Measurements from ENCODE around the gene DYNLT1. TPM values are rescaled to one million over a fixed set of nuclear protein-coding genes. Genes with fewer than 3 reads are reported as not detected.

The DYNLT1 gene
- total RNA-seq, 1 experiment from 2014 or later = 105 TPM

DNA sequence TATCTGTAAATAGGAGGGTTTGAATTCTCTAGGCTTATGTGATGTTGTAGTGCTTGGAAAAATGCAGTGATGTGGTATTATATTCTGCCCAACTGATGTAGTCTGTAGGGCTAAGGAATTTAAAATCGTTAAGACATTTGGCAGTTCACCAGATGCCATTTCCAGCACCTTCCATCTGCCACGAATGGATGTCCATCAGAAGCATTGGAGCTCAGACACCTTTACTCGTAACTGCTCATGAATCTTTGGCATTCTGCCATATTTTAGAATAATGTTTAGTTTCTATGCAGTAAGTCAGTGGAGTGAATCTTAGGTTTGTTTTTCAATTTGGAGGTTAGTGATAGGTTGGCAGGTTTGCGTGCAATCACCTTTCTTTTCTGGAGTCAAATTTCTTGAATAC, 3.0 kb upstream of the DYNLT1 start:
- Histone ChIP-seq H3K9ac (ENCODE audit: extremely low read depth, insufficient read length, low read length) (no peak overlapping the region), H3T11ph (ENCODE audit: low read length) (no peak overlapping the region), H3K4ac (ENCODE audit: low read depth, low read length) (no peak overlapping the region), H4K20me1 (ENCODE audit: control insufficient read depth, insufficient read depth, insufficient read length) (no peaks in the 10 kb centered on the region), H2AK5ac (ENCODE audit: insufficient read length, low read length) (no peak overlapping the region), H3K23ac (ENCODE audit: insufficient read length, low read depth, low read length) (no peak overlapping the region), H2AFZ (ENCODE audit: low read length) (no peak overlapping the region), H4K91ac (ENCODE audit: insufficient read length, low read depth, low read length) (no peak overlapping the region), H3K27me3 (ENCODE audit: insufficient read depth, low read length) (peaks cover 5% of the 10 kb centered on the region; the same call in 1 of the 2 replicates), H2BK5ac (ENCODE audit: insufficient read length, low read length) (no peak overlapping the region), H3K79me2 (ENCODE audit: insufficient read depth, low read length) (no peaks in the 10 kb centered on the region; the same call in 1 of the 2 replicates), H3K27ac (ENCODE audit: insufficient read length, low read depth, low read length) (no peak overlapping the region), H3K18ac (ENCODE audit: insufficient read length, low read depth, low read length) (no peak overlapping the region), H3K4me2 (ENCODE audit: insufficient read depth, insufficient read length, low read length) (no peak overlapping the region), H3K14ac (ENCODE audit: insufficient read depth, low read length) (no peak overlapping the region), H3K23me2 (ENCODE audit: insufficient read length, low read depth, low read length, poor library complexity, severe bottlenecking) (peaks cover 4% of the 10 kb centered on the region), H2BK120ac (ENCODE audit: low read depth, low read length, poor library complexity, severe bottlenecking) (no peak overlapping the region), H2BK20ac (ENCODE audit: low read depth, low read length, poor library complexity, severe bottlenecking) (no peak overlapping the region), H3K79me1 (ENCODE audit: insufficient read depth, low read depth, low read length, poor library complexity, severe bottlenecking) (no peaks in the 10 kb centered on the region), H2BK15ac (ENCODE audit: low read depth, low read length) (no peak overlapping the region), H4K5ac (ENCODE audit: insufficient read length, low read depth, low read length) (no peak overlapping the region), H2BK12ac (ENCODE audit: insufficient read length, low read depth, low read length) (no peak overlapping the region), H3K4me1 (ENCODE audit: insufficient read depth, low read length) (no peaks in the 10 kb centered on the region), H4K8ac (replicated peaks; ENCODE audit: insufficient read length, low read depth, low read length) (no peak overlapping the region), H3K9me3 (ENCODE audit: control insufficient read depth, low read depth, low read length) (no peaks in the 10 kb centered on the region), H3K56ac (ENCODE audit: insufficient read length, low read depth, low read length) (no peak overlapping the region)
- DNase-seq = no peak
- Mint-ChIP-seq H3K4me3 (no peak overlapping the region), H3K36me3 (ENCODE audit: insufficient read depth in 1 of 3, low read depth in 3 of 3) (peaks cover 0 to 4% (median 0%) of the 10 kb centered on the region in 3 experiments; a peak in 2 of 7 replicates), H3K27me3 (ENCODE audit: low read depth) (peaks cover 20% of the 10 kb centered on the region), H3K27ac (no peak overlapping the region), H3K9me3 (no peaks in the 10 kb centered on the region), H3K4me1 (peaks cover 15 to 25% of the 10 kb centered on the region in 2 experiments)
- WGBS (ENCODE audit: extremely low coverage, insufficient read length, low lambda C conversion rate) = no CpG with 5 or more reads among the region's 4 CpGs
- no peak for TF ChIP-seq CTCF (conservative IDR thresholded peaks at IDR 0.05)
